Measurements from ENCODE around the gene ZNF860. TPM values are rescaled to one million over a fixed set of nuclear protein-coding genes. Genes with fewer than 3 reads are reported as not detected.

Gene ZNF860
- total RNA-seq, result 0.73 and 1.0 TPM in 2 replicates
- polyA plus RNA-seq, result 0.19 and 0.29 TPM in 2 replicates
- polyA plus RNA-seq (2011; cell fraction: cytosol; rRNA removed), result 0.28 and 0.32 TPM in 2 replicates
- 0.50 and 1.4 TPM in 2 replicates for polyA plus RNA-seq (2011; cell fraction: nucleus; rRNA removed)
- 0.27 and 0.58 TPM in 2 replicates for polyA plus RNA-seq (2012)
- polyA minus RNA-seq, result 0.07 and 0.32 TPM in 2 replicates
- 3.4 TPM for polyA minus RNA-seq (2011; cell fraction: cytosol; rRNA and poly(A)+ RNA removed)
- polyA minus RNA-seq (2011; cell fraction: nucleus; rRNA and poly(A)+ RNA removed), result 0.38 and 0.72 TPM in 2 replicates
- Bru-seq, nascent RNA, result percentile 44 among the genes with signal in this experiment
- BruChase-seq, experiment 1, labeled RNA remaining after a 6-hour chase, result percentile 39 among the genes with signal in this experiment
- percentile 43 among the genes with signal in this experiment for BruChase-seq, experiment 2, labeled RNA remaining after a 2-hour chase
- long read RNA-seq, partial matches to known transcripts, result 0 of 1 reads
- long read RNA-seq, other reads (novel, unspliced or antisense), result 0 of 1 reads

GRCh38 chr3:31981206-31982181, at the start of gene ZNF860, which contains the start of gene OSBPL10:
Gene ZNF860, plus strand, starts transcription at chr3:31981750. Its CDS starts 7,330 bp downstream, at chr3:31989080.
Gene OSBPL10, minus strand, starts transcription at chr3:31981262. Its CDS starts 83 bp downstream, at chr3:31981179.
- Histone ChIP-seq H3K79me2 (ENCODE audit: control insufficient read depth, insufficient read depth, low read length) (peaks cover 19% of the 10 kb centered on the region), H3K9ac (replicated peaks; ENCODE audit: extremely low read depth, insufficient read depth, low read length) (peak within 1 kb of the TSS; percentile 74), H3K9me3 (replicated peaks; ENCODE audit: control insufficient read depth, insufficient read depth, low read length) (no peaks in the 10 kb centered on the region), H3K27me3 (ENCODE audit: control insufficient read depth in 2 of 2, insufficient read depth in 2 of 2, low read length in 2 of 2) (no peaks in the 10 kb centered on the region), H4K20me1 (replicated peaks; ENCODE audit: control insufficient read depth, extremely low read depth, insufficient read depth, low read length) (peaks cover 3% of the 10 kb centered on the region), H3K4me1 (ENCODE audit: control insufficient read depth, extremely low read depth, insufficient read depth, low read length) (peaks cover 17% of the 10 kb centered on the region), H3K4me2 (ENCODE audit: insufficient read depth, low read length) (peak within 1 kb of the TSS; percentile 46), H3K9me1 (replicated peaks; ENCODE audit: control insufficient read depth, extremely low read depth, insufficient read depth, low read length) (no peaks in the 10 kb centered on the region), H3K4me3 (replicated peaks in 1 of 3; ENCODE audit: insufficient read depth in 1 of 3, low read depth in 1 of 3, low read length in 3 of 3) (peak within 1 kb of the TSS; percentile 50 to 94 (median 57)), H3K36me3 (ENCODE audit: control insufficient read depth in 2 of 2, extremely low read depth in 1 of 2, insufficient read depth in 2 of 2, low read length in 2 of 2) (no peaks in the 10 kb centered on the region), H2AFZ (ENCODE audit: low read depth, low read length) (peak within 1 kb of the TSS; percentile 97), H3K27ac (ENCODE audit: insufficient read depth, low read depth, low read length) (peak within 1 kb of the TSS; percentile 71)
- intact Hi-C loops (cut with micrococcal nuclease) (loop anchor here (1.0 to 2.0 kb wide), 6 partner anchors 13 to 213 kb away; partner anchors contain the start of gene GPD1L), dilution Hi-C loops (cut with MboI; ENCODE audit: extremely low pct_ligation_motif_present, low sequenced_read_pairs) (no loop called here)
- FAIRE-seq, result peak; percentile 98
- BruUV-seq (replicated peaks), result TSS peak; percentile 51
- DNase-seq (ENCODE audit: low read depth, low spot score), result peak; percentile 95
- TF ChIP-seq MAX (IDR thresholded peaks at IDR 0.05; ENCODE audit: insufficient read depth, insufficient read length) (peak; percentile 19), CTCF (IDR thresholded peaks at IDR 0.05; ENCODE audit: extremely low read depth in 1 of 2, insufficient read depth in 1 of 2, low read depth in 1 of 2, low read length in 2 of 2) (no peak), FOS (IDR thresholded peaks at IDR 0.05; ENCODE audit: borderline replicate concordance, insufficient read depth, low read length) (peak; percentile 86), EZH2 (IDR thresholded peaks at IDR 0.05; ENCODE audit: borderline replicate concordance, low read depth, low read length, severe bottlenecking) (no peak), POLR2A (IDR thresholded peaks at IDR 0.05; ENCODE audit: low read depth, low read length) (peak; percentile 12), JUN (IDR thresholded peaks at IDR 0.05; ENCODE audit: borderline replicate concordance, insufficient read depth, insufficient read length, low read depth) (peak; percentile 42), POLR2AphosphoS5 (IDR thresholded peaks at IDR 0.05; ENCODE audit: insufficient read depth, low read depth, low read length) (peak; percentile 93), GATA2 (IDR thresholded peaks at IDR 0.05; ENCODE audit: insufficient read depth, insufficient read length, low read depth, low read length) (peak; percentile 26), MYC (IDR thresholded peaks at IDR 0.05; ENCODE audit: low read depth, low read length) (no peak)
- POLR2A ChIA-PET, result no interaction called here
- CTCF ChIA-PET, result interaction anchor here (0.5 to 2.8 kb wide), 5 partner anchors 12 to 163 kb away, joined by 3 to 10 read pairs (median 4); no protein-coding TSS in a partner anchor

Data from endothelial cell of umbilical vein (primary cell).